ENCODE measurements around the gene COL6A5. TPM values are rescaled to one million over a fixed set of nuclear protein-coding genes. Genes with fewer than 3 reads are reported as not detected.

COL6A5 gene, protein sequence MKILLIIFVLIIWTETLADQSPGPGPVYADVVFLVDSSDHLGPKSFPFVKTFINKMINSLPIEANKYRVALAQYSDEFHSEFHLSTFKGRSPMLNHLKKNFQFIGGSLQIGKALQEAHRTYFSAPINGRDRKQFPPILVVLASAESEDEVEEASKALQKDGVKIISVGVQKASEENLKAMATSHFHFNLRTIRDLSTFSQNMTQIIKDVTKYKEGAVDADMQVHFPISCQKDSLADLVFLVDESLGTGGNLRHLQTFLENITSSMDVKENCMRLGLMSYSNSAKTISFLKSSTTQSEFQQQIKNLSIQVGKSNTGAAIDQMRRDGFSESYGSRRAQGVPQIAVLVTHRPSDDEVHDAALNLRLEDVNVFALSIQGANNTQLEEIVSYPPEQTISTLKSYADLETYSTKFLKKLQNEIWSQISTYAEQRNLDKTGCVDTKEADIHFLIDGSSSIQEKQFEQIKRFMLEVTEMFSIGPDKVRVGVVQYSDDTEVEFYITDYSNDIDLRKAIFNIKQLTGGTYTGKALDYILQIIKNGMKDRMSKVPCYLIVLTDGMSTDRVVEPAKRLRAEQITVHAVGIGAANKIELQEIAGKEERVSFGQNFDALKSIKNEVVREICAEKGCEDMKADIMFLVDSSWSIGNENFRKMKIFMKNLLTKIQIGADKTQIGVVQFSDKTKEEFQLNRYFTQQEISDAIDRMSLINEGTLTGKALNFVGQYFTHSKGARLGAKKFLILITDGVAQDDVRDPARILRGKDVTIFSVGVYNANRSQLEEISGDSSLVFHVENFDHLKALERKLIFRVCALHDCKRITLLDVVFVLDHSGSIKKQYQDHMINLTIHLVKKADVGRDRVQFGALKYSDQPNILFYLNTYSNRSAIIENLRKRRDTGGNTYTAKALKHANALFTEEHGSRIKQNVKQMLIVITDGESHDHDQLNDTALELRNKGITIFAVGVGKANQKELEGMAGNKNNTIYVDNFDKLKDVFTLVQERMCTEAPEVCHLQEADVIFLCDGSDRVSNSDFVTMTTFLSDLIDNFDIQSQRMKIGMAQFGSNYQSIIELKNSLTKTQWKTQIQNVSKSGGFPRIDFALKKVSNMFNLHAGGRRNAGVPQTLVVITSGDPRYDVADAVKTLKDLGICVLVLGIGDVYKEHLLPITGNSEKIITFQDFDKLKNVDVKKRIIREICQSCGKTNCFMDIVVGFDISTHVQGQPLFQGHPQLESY (N-terminal part only)
- under 1 TPM in 1 of 2 donors, not detected in 1; 0.15 TPM for total RNA-seq

DNA sequence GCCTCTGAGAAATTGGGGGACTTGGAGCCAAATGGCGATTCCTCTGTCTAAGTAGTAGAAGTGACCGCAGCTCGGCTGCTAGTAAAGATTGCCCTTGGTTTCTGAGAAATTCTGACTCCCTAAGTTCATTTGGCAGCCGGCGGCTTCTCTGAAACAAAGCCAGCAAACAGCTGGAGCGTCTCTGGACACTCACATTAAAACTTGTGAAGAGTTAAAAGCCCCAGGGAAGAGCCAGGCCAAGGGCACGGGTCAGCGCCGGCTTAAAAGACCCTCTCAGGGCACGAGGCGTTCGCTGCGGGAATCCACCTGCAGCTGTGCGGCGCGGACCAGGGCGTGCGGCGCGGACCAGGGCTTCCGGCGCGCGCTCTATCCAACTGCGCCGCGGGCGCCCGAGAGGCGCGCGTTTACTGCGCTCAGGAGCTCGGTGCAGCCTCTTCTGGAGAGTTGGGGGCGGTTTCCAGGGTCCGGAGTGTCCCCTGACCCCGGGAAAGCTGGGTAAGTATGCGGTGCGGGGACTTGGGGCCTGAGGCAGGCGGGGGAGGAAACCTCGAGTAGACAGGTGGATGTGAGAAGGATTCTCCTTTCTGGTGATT is at the start of gene COL6A5:
Gene COL6A5, plus strand, starts transcription at position 186 of the 593 bp plus-strand sequence. CDS start 27,967 bp downstream, outside the sequence.
- H3K4me1 ChIP-seq: no peaks in the 10 kb centered on the region
- no peak within 1 kb of the TSS for H3K9ac ChIP-seq (ENCODE audit: low read depth in 2 of 2, low read length in 2 of 2)
- no peak for DNase-seq
- H3K36me3 ChIP-seq: no peaks in the 10 kb centered on the region
- peaks cover 7% of the 10 kb centered on the region for H3K27me3 ChIP-seq
- no peak within 1 kb of the TSS for H3K4me3 ChIP-seq
- intact Hi-C loops (cut with DNase I): no loop called here
- TF ChIP-seq, protein P1, sequence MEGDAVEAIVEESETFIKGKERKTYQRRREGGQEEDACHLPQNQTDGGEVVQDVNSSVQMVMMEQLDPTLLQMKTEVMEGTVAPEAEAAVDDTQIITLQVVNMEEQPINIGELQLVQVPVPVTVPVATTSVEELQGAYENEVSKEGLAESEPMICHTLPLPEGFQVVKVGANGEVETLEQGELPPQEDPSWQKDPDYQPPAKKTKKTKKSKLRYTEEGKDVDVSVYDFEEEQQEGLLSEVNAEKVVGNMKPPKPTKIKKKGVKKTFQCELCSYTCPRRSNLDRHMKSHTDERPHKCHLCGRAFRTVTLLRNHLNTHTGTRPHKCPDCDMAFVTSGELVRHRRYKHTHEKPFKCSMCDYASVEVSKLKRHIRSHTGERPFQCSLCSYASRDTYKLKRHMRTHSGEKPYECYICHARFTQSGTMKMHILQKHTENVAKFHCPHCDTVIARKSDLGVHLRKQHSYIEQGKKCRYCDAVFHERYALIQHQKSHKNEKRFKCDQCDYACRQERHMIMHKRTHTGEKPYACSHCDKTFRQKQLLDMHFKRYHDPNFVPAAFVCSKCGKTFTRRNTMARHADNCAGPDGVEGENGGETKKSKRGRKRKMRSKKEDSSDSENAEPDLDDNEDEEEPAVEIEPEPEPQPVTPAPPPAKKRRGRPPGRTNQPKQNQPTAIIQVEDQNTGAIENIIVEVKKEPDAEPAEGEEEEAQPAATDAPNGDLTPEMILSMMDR (IDR thresholded peaks at IDR 0.05): no peak
- H3K27ac ChIP-seq: no peak within 1 kb of the TSS
- H3K9me3 ChIP-seq: no peaks in the 10 kb centered on the region

DNA sequence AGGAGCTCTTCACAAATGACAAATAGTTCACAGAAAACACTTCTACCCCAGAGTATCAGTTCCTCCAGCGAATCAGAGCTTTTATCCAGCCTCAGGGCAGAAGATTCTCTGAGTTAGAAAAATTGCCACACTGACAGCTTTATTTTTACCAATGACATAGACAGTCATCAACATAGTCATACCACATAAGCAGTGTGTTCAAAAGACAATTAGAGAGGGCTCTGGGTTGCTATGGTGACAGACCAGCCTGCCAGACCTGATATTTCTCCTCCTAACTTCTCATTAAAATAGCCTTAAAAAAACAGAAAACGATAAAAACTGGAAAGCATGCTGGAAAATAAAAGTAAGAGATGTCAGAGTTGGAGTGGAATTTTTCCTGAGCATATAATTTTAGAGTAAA is 45.9 kb upstream of the COL6A5 start:
- no peaks in the 10 kb centered on the region for H3K4me1 ChIP-seq
- no peaks in the 10 kb centered on the region for H3K36me3 ChIP-seq
- no peaks in the 10 kb centered on the region for H3K9me3 ChIP-seq
- DNase-seq: no peak
- no peak overlapping the region for H3K9ac ChIP-seq (ENCODE audit: low read depth in 2 of 2, low read length in 2 of 2)
- TF ChIP-seq, protein P1 (IDR thresholded peaks at IDR 0.05): no peak
- no peak overlapping the region for H3K4me3 ChIP-seq
- H3K27ac ChIP-seq: no peak overlapping the region
- intact Hi-C loops (cut with DNase I): no loop called here
- H3K27me3 ChIP-seq: no peaks in the 10 kb centered on the region

DNA sequence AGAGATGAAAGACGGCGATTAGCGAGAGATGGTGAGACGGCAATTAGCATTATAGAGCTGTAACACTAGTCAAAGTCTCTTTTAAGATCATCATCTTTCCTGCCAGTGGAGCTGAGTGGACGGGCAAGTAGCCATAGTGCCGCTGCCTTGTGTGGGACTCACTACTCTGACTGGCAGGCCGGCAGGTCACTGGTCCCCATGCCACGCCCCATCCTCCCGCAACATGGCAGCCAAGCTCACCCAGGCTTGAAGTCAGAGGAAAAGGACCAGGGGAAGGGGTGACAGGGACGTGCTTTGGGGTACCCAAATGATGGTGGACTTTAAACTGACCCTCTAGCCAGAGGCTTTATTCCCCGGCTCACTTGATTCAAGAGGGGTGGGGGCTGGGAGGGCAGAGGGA is 44.6 kb upstream of the COL6A5 start:
- Histone ChIP-seq H3K4me1 (no peaks in the 10 kb centered on the region), H3K9me3 (no peaks in the 10 kb centered on the region), H3K36me3 (no peaks in the 10 kb centered on the region), H3K4me3 (no peak overlapping the region), H3K27me3 (no peaks in the 10 kb centered on the region), H3K27ac (no peak overlapping the region), H3K9ac (ENCODE audit: low read depth in 2 of 2, low read length in 2 of 2) (no peak overlapping the region)
- DNase-seq: no peak
- TF ChIP-seq, protein P1 (IDR thresholded peaks at IDR 0.05): no peak
- intact Hi-C loops (cut with DNase I): no loop called here

DNA sequence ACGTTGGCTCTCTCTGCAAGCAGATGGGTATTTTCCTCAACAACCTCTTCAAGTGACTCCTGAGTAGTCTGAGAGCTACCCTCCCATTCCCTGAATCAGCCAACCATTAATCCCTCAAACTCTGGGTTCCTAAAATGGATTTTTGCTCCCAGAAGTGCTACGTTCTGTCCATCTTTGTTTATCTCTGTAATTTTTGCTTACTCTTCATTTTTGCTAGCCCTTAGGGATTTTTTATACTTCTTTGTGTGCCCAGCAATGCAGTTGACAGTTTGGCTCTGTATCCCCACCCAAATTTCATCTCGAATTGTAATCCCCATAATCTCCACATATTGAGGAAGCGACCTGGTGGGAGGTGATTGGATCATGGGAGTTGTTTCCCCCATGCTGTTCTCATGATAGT is 35.4 kb upstream of the COL6A5 start:
- no peak overlapping the region for H3K27ac ChIP-seq
- DNase-seq: no peak
- intact Hi-C loops (cut with DNase I): no loop called here
- no peaks in the 10 kb centered on the region for H3K27me3 ChIP-seq
- H3K36me3 ChIP-seq: no peaks in the 10 kb centered on the region
- TF ChIP-seq, protein P1 (IDR thresholded peaks at IDR 0.05): no peak
- H3K4me1 ChIP-seq: no peaks in the 10 kb centered on the region
- H3K9me3 ChIP-seq: no peaks in the 10 kb centered on the region
- H3K4me3 ChIP-seq: no peak overlapping the region
- no peak overlapping the region for H3K9ac ChIP-seq (ENCODE audit: low read depth in 2 of 2, low read length in 2 of 2)

DNA sequence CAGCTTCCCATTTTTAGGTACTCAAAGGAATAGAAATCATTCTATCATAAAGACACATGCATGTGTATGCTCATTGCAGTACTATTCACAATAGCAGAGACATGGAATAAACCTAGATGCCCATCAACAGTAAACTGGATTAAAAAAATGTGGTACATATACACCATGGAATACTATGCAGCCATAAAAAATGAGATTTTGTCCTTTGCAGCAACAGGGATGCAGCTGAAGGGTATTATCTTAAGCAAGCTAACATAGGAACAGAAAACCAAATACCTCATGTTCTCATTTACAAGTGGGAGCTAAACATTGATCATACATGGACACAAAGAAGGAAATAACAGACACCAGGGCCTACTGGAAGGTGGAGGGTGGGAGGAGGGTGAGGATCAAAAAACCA is 33.1 kb upstream of the COL6A5 start:
- intact Hi-C loops (cut with DNase I): no loop called here
- DNase-seq: no peak
- H3K27ac ChIP-seq: no peak overlapping the region
- no peaks in the 10 kb centered on the region for H3K27me3 ChIP-seq
- H3K4me3 ChIP-seq: no peak overlapping the region
- H3K9me3 ChIP-seq: no peaks in the 10 kb centered on the region
- H3K9ac ChIP-seq (ENCODE audit: low read depth in 2 of 2, low read length in 2 of 2): no peak overlapping the region
- TF ChIP-seq, protein P1 (IDR thresholded peaks at IDR 0.05): no peak
- no peaks in the 10 kb centered on the region for H3K36me3 ChIP-seq
- H3K4me1 ChIP-seq: no peaks in the 10 kb centered on the region

Data from colonic mucosa (tissue), 4 donors.